Mammary epithelial cell (primary cell): ENCODE data around the gene CAV3.

ENCODE experiments used
- EZH2 ChIP-seq: IDR thresholded peaks from 2 replicates; pipeline ENCODE4 v1.6.1; 2012; ENCODE audit warnings: low read length, inconsistent platforms, borderline replicate concordance
- TF ChIP-seq, protein P1 (sequence below), 2 donors: IDR thresholded peaks in 1 of 2; conservative IDR thresholded peaks in 1 of 2; 2 replicates each; pipeline ENCODE4 v1.5.1; 2011 to 2012; ENCODE audit warnings: inconsistent platforms in 2 of 2, low read length in 2 of 2, mild to moderate bottlenecking in 2 of 2, control low read depth in 1 of 2, low read depth in 1 of 2; ENCODE audit not compliant: insufficient read depth in 1 of 2; ENCODE audit errors: extremely low read depth in 1 of 2

DNA sequence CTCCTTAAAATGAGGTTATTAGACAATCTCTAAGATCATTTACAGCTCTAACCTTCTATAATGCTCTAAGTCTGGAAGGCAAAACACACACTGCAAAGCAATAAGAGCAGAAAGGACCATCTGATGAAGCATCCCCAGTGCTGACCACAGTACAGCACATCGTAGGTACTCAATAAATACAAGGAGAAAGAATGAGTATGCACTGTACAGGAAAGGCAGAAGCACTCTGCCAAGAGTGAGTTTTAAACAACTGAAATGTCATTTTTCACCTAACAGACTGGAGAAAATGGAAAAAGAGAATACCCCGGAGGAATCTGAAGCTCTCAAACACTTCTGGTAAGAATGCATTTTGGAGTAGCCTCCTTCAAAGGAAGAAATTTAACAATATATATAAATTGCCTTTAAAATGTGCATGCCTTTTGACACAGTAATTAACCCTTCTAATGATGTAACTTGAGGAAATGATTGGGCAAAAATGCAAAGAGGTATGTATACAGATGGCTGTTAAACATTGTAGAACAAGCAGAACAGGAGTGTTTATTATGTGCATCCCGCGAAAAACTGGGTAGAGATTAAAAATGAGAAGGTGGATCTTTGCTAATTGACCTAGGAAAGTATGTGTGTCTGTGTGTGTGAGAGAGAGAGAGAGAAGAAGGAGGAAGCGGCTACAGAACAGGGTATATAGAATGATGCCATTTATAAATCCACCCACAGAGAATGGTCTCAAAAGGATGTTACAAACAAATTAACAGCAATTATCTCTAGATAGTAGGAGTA is 43.8 kb downstream of the CAV3 start:
- no peak for TF ChIP-seq EZH2
- TF ChIP-seq, protein P1, sequence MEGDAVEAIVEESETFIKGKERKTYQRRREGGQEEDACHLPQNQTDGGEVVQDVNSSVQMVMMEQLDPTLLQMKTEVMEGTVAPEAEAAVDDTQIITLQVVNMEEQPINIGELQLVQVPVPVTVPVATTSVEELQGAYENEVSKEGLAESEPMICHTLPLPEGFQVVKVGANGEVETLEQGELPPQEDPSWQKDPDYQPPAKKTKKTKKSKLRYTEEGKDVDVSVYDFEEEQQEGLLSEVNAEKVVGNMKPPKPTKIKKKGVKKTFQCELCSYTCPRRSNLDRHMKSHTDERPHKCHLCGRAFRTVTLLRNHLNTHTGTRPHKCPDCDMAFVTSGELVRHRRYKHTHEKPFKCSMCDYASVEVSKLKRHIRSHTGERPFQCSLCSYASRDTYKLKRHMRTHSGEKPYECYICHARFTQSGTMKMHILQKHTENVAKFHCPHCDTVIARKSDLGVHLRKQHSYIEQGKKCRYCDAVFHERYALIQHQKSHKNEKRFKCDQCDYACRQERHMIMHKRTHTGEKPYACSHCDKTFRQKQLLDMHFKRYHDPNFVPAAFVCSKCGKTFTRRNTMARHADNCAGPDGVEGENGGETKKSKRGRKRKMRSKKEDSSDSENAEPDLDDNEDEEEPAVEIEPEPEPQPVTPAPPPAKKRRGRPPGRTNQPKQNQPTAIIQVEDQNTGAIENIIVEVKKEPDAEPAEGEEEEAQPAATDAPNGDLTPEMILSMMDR (conservative IDR thresholded peaks at IDR 0.05 in 1 of 2, IDR thresholded peaks at IDR 0.05 in 1 of 2; ENCODE audit: extremely low read depth in 1 of 2, insufficient read depth in 1 of 2, low read depth in 1 of 2, low read length in 2 of 2) = no peak
